NCI-H2227 (cell line): ENCODE data around the gene CDC42BPB.
"Not testable (repeated sequence)": the region's sequence is repeated elsewhere in the genome, so short reads cannot be mapped to it uniquely, and the experiment has no call there.

ENCODE experiments used
- DNase-seq: peaks from one replicate; lab custom pipeline; 2025; ENCODE audit not compliant: unreplicated experiment; lab: John Stamatoyannopoulos, UW

CDC42BPB gene

DNA sequence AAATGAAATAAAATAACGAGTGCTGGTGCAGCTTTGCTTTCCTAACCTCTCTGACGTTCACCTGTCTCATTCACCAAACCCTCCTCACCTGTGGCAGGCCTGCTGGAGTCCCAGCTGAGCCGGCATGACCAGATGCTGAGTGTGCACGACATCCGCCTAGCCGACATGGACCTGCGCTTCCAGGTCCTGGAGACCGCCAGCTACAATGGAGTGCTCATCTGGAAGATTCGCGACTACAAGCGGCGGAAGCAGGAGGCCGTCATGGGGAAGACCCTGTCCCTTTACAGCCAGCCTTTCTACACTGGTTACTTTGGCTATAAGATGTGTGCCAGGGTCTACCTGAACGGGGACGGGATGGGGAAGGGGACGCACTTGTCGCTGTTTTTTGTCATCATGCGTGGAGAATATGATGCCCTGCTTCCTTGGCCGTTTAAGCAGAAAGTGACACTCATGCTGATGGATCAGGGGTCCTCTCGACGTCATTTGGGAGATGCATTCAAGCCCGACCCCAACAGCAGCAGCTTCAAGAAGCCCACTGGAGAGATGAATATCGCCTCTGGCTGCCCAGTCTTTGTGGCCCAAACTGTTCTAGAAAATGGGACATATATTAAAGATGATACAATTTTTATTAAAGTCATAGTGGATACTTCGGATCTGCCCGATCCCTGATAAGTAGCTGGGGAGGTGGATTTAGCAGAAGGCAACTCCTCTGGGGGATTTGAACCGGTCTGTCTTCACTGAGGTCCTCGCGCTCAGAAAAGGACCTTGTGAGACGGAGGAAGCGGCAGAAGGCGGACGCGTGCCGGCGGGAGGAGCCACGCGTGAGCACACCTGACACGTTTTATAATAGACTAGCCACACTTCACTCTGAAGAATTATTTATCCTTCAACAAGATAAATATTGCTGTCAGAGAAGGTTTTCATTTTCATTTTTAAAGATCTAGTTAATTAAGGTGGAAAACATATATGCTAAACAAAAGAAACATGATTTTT is 151.9 kb downstream of the CDC42BPB start:
- no peak for DNase-seq

DNA sequence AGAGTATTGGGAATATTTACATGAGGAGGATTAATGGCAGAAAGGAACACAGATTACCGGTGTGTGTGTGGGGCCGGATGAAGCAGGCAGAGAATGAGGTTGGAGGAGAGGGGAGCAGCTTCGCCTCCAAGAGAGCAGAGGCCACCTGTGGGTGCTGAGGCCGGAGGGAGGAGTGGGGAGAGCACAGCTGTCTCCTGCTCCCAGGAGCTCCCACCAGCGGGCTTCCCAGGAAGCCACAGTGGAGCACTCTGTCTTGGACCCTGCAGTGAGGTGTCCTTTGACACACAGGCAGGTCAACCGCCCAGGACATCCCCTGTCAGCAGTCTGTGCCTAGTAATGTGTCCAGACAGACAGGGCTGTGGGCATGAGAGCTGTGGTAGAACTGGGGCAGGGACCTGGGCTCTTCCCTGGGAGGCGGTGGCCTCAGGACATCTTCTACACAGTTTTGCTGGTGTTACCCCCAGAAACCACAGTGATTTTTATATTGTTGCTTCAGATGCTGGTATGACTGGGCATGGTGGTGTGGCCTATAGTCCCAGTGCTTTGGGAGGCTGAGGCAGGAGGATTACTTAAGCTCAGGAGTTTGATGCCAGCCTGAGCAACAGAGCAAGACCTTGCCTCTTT is 153.3 kb downstream of the CDC42BPB start:
- DNase-seq: no peak

DNA sequence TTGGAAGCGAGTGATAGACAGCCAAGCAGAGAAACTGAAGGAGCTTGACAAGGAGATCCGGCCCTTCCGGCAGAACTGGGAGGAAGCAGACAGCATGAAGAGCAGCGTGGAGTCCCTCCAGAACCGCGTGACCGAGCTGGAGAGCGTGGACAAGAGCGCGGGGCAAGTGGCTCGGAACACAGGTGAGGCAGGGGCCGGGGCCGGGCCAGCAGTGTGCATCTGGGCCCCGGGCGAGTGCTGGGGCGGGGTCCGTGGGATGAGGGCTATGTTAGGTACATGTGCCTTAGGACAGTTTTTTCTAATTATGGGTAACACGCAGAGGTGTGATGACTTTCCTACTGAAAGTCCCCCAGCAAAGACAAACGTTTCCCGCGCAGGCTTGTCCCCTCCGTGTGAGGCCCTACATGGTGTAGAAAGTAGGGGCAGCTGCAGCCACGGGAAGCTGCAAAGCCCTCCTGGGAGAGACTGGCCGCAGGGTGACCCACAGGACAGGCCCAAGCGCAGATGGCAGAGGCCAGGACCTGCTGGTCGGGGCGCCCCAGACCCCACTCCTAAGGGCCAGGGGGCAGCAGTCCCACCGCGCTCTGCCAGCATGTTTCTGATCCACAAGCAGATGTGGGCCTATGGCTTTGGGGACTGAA is 154.0 kb downstream of the CDC42BPB start:
- DNase-seq: no peak

DNA sequence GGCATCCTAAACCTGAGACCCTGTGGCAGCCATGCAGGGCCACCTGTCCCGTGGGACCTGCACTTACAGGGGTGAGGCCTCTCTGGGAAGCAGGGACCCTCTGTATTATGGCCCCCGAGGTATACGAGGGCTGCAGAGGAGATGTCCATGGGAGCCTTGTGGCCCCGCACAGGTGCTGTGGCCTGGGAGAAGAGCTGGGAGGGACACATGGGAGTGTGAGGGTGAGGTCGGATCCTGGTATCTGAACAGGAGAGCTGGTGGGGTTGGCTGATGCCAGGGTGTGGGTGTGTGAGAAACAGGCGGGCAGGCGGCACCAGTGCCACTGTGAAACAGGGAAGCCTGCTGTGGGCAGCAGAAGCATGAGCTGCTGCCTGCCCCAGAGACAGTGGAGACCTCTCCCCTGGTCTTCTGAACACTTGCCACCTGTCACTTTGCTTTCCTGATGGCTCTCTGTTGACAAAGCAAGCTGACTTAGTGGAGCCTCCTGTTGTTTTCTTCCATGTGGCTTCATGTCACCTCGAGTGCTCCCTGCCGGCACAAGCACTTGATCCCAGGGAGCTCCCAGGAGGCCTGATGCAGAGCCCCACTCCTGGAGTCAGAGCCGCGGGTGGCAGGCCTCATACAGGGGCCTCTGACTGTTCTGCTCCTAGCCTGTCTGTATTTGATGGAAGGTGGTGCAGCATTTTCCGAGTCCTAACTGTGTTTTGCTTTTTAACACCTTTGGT is 154.7 kb downstream of the CDC42BPB start:
- DNase-seq: no peak

DNA sequence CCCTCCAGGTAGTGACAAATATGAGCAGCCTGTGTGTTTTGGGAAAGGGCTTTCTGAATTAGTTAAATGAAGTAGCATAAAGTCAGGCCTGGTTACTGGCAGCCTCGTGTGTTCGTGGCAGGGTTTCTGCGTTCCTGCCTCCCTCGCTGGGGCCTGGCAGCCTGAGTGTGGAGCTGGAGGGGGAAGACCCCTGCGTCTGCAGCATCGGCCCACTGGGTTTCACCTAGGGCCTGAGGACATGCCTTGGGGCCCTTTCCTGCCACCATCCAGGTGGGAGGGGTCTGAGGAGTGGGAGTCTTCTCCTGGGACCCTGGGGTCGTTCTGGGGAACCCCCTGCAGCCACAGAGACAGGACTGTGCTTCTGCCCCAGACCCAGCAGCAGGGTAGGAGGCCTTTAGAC is 155.3 kb downstream of the CDC42BPB start:
- no peak for DNase-seq

DNA sequence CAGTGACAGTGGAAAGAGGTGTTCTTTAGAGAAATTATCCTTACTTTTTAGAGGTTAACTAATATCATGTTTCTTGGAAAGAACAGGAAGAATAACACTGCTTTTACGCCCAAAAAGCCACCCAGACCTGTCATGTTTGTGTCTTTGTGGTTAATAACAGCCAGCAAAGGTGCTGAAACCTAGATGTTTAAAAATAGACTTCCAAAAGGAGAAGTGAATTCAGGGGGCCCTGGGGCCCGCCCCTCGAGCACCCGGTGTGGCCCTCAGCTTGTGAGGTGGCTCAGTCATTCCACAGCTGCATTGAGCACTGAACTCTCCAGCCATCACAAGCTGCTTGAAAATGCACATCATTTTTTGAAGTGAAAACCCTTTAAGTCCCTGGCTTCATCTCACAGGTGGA is 155.7 kb downstream of the CDC42BPB start:
- DNase-seq: no peak

DNA sequence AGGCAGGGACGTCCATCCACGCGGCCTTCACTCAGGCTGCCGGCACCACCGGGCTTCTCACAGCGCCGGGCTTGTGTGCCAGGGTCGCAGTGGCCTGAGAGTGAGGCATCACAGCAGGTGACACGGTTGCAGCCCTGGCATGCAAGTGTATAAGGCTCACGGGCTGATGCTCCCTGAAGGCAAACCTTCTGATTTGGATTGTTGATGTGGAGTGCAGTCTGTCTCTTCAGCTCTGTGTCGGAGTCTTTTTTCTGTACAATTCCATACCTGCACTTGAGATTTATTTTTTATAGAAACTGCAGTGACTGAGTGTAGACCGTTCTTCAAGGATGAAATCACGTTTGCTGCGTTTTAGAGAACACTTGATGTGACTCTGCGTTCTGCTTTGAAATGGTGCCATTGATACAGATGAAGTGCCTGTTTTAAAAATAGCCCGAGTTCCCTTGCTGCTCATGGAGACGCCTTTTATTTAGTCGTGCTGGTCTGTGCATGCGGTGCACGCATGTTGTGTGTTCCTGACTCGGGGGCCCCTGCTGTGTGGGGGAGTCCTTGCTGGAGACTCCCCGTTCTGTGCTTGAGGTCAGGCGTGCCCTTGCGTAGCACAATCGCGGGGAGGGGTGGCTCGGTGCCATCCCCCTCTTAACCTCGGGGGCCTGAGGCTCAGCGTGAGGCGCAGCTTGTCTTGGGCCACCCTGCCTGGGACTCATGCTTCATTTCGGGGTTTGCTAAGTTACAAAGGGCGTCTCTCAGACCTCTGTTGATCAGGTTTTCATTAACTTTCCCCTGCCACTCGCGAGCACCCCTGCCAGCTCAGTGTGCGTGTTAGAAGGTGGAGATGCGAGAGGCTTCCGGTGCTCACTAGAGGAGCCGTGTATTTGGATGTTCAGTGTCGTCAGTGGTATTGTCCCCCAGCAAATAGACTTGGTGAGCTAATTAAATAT is 156.4 kb downstream of the CDC42BPB start:
- DNase-seq: no peak

DNA sequence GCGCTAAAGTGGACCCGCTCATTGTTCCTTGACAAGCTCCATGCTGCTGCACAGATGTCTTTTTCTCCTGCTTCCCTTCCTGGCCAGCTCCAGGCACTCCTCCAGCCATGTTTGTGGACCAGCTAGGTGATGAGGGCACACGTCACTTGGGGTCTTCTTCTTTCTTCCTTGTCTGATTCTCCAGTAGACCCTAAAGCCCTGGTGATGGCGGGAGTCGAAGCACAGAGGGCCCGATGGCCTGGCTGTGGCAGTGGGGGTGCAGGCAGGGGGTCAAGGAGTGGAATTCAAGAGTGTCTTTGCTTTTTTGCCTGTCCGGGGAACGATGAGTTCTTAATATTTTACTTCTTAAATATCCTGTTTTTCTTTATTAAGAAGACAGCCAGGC is 157.8 kb downstream of the CDC42BPB start:
- DNase-seq: no peak

DNA sequence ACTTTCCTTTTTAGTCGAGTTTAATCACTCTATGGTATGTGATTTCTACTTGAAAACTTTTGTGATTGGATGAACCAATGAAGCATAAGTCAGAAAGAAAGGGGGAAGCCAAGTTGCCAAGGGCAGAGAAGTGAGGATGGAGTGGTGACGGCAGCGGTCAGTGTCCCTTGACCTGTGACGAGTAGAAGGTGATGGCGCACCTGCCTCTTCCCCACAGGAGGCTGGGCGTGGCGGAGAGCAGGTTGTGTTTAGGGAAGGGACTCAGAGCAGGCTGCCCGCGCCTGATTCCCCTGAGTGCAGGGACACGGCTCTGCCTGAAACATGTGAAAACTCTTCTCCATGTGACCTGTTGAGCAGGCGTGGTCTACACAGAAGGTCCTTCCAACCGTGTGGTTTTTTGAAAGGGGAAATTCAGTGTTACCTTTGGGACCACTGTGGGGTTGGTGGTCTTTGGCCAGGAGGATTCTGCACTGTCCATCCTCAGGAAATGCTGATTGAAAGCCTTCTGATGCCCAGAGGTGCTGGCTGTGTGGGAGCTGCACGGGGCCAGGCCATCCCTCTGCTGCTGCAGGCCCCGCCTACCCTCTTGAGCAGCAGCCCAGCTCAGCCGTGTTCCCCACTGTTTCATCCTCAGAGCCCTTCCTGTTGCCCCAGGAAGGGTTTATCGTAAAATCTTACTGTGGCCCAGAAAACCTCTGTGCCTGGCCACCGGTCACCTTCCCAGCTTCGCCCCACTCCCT is 158.4 kb downstream of the CDC42BPB start:
- no peak for DNase-seq

DNA sequence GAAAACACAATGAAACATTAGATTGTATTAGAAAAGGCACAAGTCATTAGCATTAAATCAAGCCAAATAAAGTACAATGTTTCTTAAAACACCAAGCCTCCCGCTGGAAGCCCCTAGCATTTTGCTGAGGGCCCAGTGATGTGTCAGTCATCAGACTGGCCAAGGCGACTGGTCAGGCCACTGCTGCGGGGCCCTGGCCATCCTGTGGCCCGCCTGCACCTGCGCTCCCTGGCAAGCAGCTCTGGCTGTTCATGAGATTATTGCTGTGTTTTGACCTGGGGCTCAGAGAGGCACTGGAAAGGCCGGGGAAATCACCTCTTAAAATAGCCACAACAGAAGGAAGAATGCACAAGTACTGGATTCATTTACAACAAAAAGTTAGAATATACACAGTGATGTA is 159.1 kb downstream of the CDC42BPB start:
- no peak for DNase-seq

DNA sequence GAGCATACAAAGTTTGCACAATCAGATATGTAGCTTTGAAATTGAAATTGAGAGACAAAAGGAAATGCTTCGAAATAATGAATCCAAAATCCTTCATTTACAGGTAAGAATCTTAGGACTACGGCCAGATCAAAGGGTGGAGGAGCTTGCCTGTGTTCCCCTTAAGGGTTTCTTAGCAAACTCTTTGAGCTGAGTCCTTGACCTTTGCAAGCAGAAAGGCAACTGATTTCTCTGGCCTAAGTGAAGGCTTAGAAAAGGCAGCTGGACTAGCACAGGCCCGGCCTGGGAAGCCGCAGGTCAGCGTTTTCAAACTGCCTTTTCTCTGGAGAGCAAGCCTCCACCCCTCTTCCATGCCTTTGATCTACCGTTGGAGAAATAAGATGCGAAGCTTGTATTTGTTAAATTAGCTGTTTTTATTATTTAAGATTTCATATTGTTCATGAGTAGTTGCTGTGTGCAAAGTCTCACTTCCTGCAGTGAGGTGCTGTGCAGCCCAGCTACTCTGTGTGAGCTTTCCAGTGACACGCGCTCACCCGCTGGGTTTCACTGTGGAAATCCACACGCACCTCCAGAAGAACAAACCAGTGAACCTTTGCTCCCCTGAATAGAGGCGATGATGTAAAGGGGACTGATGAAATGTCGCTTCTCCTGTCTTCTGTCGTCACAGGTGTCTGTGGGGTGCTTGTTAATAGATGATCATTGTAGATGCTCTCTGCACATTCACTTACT is 159.9 kb downstream of the CDC42BPB start:
- no peak for DNase-seq

DNA sequence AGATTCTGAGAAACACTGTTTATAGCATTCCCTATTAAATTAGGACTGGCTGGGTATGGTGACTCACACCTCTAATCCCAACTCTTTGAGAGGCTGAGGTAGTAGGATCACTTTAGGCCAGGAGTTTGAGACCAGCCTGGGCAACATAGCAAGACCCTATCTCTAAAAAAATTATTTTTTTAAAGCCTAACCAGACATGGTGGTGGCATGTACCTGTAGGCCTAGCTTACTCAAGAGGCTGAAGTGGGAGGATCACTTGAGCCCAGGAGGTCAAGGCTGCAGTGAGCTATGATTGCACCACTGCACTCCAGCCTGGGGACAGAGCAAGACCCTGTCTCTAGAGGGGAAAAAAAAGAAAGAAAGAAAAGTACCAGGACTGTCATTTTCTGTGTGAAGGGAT is 160.6 kb downstream of the CDC42BPB start:
- not testable (repeated sequence) for DNase-seq

DNA sequence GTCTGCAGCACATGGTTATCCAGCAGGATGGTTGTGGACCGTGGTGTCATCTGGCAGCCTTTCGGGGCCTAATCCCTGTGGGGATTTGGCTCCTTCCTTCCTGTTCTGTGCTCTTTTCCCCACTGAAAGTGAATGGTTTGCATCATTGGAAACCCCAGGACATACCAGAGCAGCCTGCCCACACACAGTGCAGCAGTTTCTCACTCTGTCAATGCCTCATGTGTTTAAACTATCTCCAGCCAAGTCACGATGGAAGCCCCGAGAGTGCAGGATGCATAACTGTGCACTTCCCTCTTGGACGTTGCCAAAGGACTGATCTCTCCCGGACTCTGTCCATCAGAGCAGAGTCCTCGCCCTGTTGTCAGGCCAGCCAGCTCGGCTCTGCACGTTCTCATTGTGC is 163.9 kb downstream of the CDC42BPB start:
- DNase-seq: no peak

DNA sequence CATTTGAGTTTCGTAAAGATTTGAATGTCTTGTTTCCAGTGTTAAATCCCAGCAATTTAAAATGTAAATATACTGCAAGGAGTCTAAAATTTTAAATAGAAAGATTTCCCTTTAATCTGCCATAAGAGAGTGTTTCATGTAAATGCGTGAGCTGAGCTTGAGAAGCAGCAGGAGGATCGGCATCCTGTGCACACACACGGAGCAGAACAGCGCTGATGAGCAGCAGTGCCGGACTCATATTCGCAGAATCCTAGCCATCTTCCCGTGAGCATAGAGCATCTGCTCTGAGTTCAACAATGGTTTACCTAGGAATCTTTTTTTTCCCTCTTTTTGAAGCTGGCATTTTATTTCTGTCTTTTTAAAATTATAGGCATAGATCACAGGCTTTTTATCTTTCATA is 164.7 kb downstream of the CDC42BPB start:
- no peak for DNase-seq

DNA sequence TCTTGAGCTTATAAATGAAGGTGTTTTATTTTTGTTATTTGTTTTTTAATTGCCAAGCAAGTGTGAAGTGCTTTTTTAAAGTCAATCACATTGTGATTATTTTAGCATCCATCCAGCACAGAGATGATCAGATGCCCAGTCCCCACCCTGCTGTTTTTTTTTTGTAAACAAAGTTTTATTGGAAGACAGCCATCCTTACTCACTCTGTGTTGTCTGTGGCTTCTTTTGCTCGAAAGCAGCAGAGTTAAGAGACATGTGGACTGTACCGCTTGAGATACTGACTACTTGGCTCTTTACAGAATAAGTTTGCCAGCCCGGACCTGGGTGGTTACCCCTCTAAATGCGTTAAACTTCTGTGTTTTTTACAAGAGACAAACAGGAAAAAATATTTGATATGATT is 165.8 kb downstream of the CDC42BPB start:
- no peak for DNase-seq

DNA sequence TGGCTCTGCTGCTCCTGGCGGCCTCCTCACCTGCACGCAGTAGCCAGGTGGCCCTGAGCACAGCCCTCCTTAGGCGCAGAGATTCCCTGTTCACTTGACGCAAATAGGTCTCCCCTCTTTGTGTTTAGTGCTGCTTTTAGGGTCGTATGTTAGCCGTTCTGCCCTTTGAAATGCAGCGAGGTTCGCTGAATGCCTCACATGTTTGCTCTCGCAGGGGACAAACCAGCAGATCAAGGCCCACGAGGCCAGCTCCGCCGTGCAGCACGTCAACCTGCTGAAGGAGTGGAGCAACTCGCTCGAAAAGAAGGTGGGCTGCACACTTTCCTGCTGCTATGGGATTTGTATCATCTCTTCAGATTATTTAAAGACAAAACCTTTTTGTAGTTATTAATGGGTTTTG is 166.2 kb downstream of the CDC42BPB start:
- no peak for DNase-seq

DNA sequence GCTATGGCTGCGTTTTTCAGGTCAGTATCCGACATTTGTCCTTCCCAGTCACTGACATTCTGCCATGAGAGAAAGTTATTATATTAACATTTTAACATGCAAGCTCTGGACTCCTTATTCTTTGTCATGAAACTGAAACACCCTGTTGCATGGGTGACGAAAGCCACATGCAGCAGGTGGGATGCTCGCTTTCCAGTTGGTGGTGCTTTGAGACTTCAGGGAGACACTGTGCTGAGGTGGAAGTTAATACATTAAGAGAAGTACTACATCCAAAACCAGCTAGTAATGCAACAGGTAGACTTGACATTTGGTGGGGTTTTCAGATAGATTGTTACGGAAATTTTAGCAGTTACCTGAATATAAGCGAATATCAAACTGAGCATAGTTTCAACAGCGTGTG is 167.7 kb downstream of the CDC42BPB start:
- no peak for DNase-seq

DNA sequence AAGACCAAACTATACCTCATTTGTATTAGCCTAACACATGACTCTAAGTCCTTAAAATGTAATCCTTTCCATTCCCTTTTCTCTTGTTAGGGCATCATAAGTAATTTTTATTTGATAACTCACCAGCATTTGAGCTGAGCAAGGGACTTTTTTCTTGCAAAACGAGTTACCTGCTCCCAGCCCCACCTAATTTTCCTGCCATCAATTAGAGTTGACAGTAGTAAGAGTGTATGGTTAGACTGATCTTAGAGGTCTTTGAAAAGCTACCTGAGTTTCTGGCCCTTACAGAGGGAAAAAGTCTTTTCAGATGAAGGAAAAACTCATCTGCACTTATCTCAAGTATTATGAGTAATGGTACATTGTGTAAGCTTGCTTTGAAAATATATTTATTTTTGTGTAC is 168.6 kb downstream of the CDC42BPB start:
- DNase-seq: no peak
